ENCODE data around the gene ELFN2. TPM values are rescaled to one million over a fixed set of nuclear protein-coding genes. Genes with fewer than 3 reads are reported as not detected.
A peak's percentile ranks its signal among the peaks of the same experiment; 100 is the strongest.

Gene ELFN2
- total and polyA plus RNA-seq, 2 of the 13 experiments (the other 11 are each of a cell fraction or from before 2014, with no cell fraction given), result 0.01 TPM; not detected in 1

- intact Hi-C loops (cut with micrococcal nuclease; ENCODE audit: unreplicated experiment) (loop anchor here (1.0 to 5.0 kb wide), 2 partner anchors 140 to 190 kb away; no protein-coding TSS in a partner anchor), in situ Hi-C loops (cut with HindIII; ENCODE audit: extremely low pct_ligation_motif_present, low pct_unique_long_range_greater_than_20kb) (loop anchor here (5.0 kb wide), 1 partner anchor 135 kb away; no protein-coding TSS in a partner anchor)
- H3K27me3 ChIP-seq (ENCODE audit: control insufficient read depth in 1 of 2, insufficient read depth in 2 of 2, low read length in 2 of 2), result peaks cover 0 to 2% of the 10 kb centered on the region in 2 experiments; a peak in 1 of 5 replicates
- H3K79me2 ChIP-seq (ENCODE audit: insufficient read depth, low read length), result no peaks in the 10 kb centered on the region
- H2AFZ ChIP-seq (ENCODE audit: low read length), result no peak overlapping the region
- peaks cover 23% of the 10 kb centered on the region for H3K4me1 ChIP-seq (ENCODE audit: insufficient read depth, low read length)
- peak; percentile 90 for ATAC-seq
- no peak overlapping the region for H3K4me3 ChIP-seq (replicated peaks in 1 of 3; ENCODE audit: insufficient read depth in 1 of 3, low read depth in 2 of 3, low read length in 3 of 3)
- H3K36me3 ChIP-seq (replicated peaks in 1 of 2; ENCODE audit: control insufficient read depth in 1 of 2, insufficient read depth in 2 of 2, low read length in 2 of 2), result no peaks in the 10 kb centered on the region
- ChIA-PET CTCF (ENCODE audit: low intra/inter-chr PET ratio, low total read pairs) (interaction anchor here (0.6 to 4.2 kb wide), 5 partner anchors 13 to 190 kb away, joined by 4 to 45 read pairs (median 8); no protein-coding TSS in a partner anchor), POLR2A (no interaction called here)
- H3K4me2 ChIP-seq (ENCODE audit: low read depth, low read length), result no peak overlapping the region
- H4K20me1 ChIP-seq (ENCODE audit: insufficient read depth, low read length), result peaks cover 4% of the 10 kb centered on the region; the same call in 1 of the 2 replicates
- DNase-seq (ENCODE audit: low spot score), result peak; percentile 60
- H3K27ac ChIP-seq (ENCODE audit: extremely low read length, insufficient read depth, low read length), result no peak overlapping the region
- H3K9ac ChIP-seq (ENCODE audit: insufficient read depth, low read depth, low read length), result no peak overlapping the region
- FAIRE-seq, result peak; percentile 68
- 33% methylated on average over 4 of the region's 4 CpGs for WGBS (ENCODE audit: low lambda C conversion rate)
- no peaks in the 10 kb centered on the region for H3K9me3 ChIP-seq (ENCODE audit: low read length)
- no TSS peak for BruUV-seq (replicated peaks)
- TF ChIP-seq ZSCAN9 (CRISPR knock-in tag; IDR thresholded peaks at IDR 0.05; ENCODE audit: borderline replicate concordance), result no peak
- peak; percentile 65; the same call in 1 of the 2 replicates for TF ChIP-seq KDM2A (CRISPR knock-in tag; IDR thresholded peaks at IDR 0.05; ENCODE audit: borderline replicate concordance, low read depth)
- peak; percentile 38; the same call in 1 of the 2 replicates for TF ChIP-seq ZNF687 (CRISPR knock-in tag; IDR thresholded peaks at IDR 0.05)
- TF ChIP-seq RXRA (CRISPR knock-in tag; IDR thresholded peaks at IDR 0.05), result peak; percentile 23; the same call in 1 of the 2 replicates
- peak; percentile 94 for TF ChIP-seq RAD21 (CRISPR knock-in tag; IDR thresholded peaks at IDR 0.05)
- no peak for TF ChIP-seq ZMAT5 (CRISPR knock-in tag; IDR thresholded peaks at IDR 0.05; ENCODE audit: borderline replicate concordance, low read depth)
- no peak for TF ChIP-seq ZNF800 (CRISPR knock-in tag; IDR thresholded peaks at IDR 0.05)
- TF ChIP-seq ZNF580 (CRISPR knock-in tag; IDR thresholded peaks at IDR 0.05; ENCODE audit: borderline replicate concordance, low read depth), result peak; percentile 60; the same call in 1 of the 2 replicates
- no peak for TF ChIP-seq MTA3 (CRISPR knock-in tag; IDR thresholded peaks at IDR 0.05)
- no peak for TF ChIP-seq BRF2 (CRISPR knock-in tag; IDR thresholded peaks at IDR 0.05)
- no peak for TF ChIP-seq HMG20A (CRISPR knock-in tag; IDR thresholded peaks at IDR 0.05; ENCODE audit: borderline replicate concordance)
- peak; percentile 52; the same call in 1 of the 2 replicates for TF ChIP-seq POGK (CRISPR knock-in tag; conservative IDR thresholded peaks at IDR 0.05)
Measured at GRCh38 chr22:37457093-37457893, 30.0 kb upstream of the ELFN2 start.

Data from HepG2 (cell line).